GM19351 (cell line): ENCODE data around the gene TNFRSF1A.

Experiments used
- ATAC-seq: cut with Tn5 transposase; IDR thresholded peaks from one replicate; pipeline ENCODE4 v1.9.1; 2021; ENCODE audit warnings: mild to moderate bottlenecking, moderate library complexity; ENCODE audit not compliant: unreplicated experiment

TNFRSF1A gene

DNA sequence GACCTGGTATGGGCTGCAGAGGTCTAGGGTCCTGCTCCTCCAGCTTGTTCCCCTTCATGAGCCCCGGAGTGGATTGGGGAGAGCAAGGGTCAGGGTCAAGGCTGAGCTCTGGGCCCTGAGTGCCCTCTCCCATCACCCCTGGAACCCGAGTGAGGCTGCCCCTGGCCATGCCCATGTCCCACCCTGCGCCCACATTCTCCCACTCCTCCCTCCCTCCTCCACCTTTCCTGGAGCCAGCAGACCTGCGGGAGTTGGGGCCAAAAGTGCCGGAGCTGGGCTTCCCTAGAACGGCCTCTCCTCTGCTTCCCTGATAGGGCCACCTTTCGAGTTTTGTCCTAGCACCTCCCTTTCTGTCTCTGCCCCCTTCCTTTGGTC lies 32.9 kb upstream of the TNFRSF1A start:
- no peak for ATAC-seq

DNA sequence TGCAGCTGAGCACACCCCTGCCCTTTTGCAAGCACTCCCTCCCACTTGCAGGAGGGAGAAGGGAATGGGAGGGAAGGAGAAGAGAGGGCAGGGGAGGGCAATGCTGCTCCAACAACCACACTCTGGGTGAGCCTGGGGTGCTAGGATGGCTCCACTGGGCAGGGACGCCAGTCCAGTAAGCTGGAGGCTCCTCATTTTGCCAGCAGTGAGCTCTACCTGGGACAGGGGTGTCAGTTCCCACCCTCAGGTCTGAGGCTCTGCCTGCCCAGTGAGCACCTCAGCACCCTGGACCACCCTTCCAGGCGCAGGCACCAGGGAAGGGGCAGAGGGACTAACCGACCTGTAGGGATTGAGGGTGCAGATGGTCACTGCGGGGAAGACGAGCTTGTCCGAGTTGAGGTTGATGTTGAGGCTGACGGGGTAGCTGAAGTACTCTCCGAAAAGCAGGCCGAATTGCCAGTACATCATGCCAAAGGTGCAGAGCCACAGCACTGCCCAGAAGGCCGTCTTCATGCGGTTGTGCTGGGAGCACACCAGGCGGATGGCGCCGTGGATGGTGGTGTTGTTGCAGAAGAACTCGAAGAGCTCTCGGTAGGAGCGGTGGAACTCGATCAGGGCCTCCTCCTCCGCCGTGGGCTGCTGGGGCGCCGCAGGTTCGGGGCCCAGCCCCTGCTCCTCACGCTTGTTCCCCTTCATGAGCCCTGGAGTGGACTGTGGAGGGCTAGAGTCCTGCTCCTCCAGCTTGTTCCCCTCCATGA lies 32.3 kb upstream of the TNFRSF1A start:
- ATAC-seq: no peak

DNA sequence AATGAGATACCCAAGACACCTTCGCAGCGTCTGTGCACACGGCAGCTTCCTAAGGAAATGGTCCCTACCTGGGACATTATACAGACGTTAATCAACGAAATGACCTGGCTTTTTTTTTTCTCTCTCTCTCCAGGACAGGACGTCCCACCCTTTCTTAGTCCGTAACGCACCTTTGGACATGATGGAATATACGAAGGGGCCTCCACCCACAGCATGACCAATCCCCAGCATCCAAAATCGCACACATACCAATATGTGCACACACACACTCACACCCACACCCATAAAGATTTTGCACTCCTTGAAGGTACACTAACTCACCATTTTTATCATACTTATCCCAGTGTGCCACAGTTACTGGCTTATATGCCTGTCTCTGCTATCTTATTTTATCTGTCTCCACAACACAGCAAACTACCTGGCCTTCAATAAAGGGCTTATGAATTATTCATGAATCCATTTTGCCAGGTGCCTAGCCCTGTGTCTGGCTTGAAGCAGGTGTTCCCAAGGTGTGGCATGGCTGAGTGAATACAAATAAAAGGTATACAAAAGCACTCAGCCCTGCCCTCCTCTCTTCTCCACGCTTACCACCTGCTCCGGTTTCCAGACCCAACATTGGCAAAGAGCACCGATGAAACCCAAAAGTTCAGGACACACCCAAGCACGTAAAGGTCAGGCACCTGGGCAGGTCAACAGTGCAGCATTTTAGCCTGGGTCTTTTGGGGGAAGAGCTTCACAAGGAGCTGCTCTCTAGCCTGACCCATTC lies 31.3 kb upstream of the TNFRSF1A start:
- ATAC-seq: no peak

DNA sequence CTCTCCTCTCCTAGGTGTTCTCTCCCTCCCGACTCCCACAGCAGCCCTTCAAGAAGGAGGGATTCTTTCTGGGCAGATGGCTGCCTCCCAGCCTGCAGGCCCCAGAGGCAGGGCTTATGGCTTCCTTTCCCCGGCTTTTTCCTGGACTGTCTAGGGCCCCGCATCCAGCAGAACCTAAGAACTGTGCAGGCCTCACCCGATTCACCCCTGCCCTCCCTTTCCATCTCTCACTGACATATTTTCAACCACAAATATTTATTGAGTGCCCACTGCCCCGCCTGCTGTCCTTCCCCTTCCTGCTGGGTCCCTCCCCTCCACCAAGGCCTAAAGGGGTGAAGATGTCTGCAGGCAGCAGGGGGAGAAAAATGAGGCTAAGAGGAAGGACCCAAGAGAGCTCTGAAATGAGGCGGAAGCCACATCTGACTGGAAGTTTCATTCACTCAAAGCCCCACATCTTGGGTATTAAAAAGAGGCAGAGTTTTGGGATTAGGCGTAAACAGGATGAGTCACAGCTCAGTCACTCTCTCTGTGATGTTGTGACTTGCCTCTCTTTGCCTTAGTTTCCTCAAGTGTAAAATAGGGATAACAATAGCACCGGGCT lies 30.6 kb upstream of the TNFRSF1A start:
- ATAC-seq: no peak

DNA sequence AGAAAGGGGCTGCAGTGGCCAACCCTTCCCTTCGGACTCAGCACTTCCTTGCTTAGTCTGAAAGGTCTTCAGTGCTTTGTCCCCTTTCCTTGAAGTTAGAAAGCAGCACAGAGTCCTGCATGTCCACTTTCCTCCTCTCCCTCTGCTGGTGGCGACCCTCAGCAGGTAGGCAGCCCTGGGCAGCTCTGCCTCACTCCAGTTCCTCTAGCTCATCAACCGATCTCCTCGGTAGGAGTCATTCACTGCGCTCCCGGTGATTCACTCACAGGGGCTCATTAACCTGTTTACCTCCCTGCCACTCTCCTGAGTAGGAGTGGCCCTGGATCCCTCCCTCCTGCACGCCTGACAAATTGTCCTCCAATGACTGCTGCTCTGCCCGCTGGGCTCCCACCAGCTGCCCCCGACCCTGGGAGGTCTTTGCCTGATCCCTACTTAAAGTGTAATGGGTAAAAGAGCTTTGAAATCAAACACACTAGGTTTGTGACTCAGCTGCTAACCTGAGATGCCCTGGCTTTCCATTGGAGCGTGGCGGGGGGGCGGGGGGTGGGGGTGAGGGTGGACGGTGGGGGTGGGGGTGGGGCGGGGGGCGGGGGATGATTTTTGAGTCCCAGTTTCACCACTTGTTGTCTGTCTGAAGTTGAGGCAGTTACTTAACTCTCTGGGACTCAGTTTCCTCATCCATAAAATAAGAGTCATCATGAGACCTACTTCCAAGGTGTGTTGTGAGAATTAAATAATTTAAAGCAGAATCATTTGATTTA lies 29.3 kb upstream of the TNFRSF1A start:
- ATAC-seq: no peak

DNA sequence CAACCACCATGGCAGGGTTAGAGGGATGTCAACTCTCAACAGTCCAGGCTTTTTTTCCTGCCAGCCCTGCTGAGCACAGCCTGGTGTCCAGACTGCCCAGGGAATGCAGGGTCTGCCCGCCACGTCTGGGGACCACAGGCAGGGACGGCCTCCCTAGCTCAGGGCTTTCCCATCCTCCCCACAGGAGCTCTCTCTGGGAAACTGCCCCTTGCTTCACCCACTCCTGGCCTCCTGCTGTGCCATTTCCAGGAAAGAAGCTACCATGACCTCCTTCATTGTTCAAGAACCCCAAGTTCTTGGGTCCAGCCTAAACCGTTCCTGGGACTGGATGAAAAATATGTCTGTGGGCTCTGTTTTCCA lies 28.7 kb upstream of the TNFRSF1A start:
- ATAC-seq: no peak

DNA sequence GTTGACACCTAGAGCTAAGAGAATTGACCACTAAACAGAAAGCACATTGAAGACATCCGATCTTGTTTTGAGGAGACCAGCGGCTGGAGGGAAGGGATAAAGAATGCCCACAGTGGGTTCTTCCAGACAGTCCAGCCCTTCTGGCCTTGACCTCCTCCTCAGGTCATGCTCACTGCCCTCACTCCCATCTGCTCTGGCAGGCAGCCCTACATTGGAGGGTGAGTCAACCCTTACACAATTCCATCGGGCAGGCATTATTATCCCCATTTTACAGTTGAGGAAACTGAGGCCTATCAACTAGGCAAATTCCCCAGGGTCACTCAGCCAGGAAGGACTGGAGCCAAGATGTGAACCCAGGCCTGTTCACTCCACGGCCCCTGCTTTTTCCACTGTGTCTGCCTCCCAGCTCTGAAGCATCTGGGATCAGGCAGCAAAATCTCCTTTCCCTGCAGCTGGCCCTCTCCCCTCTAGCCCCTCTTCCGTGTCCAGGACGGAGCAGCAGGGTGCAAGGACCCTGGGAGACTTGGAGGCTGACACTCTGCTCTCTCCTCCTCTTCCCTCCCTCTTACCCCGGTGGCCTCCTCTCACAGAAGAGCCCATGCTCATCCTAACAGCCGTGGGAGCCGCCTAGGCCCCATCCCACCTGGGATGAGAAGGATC lies 28.2 kb upstream of the TNFRSF1A start:
- no peak for ATAC-seq

DNA sequence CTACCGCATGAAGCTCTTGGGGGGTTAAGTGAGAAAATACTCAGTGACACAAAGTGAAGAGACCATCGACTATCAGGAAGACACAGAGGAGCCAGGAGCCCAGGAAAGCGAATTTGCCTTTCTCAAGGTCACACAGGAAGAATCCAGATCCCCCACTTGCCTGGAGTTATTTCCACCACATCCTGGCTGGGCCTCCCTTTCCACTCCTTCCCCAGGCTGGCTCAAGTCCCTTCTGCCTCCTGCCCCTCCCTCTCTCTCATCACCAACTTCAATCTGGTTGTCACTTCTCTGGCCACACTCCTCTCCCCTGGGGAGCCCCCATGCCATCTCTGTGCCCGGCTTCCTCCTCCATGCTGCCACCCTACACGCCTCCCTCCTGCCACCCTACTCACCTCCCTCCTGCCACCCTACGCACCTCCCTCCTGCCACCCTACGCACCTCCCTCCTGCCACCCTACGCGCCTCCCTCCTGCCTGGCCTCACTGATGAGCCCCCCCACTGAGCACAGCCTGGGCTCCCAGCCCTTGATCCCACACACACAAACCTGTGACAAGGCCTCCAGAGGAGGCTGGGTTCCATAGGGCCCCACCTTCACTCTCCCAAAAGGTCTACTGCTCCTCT lies 27.1 kb upstream of the TNFRSF1A start:
- no peak for ATAC-seq

DNA sequence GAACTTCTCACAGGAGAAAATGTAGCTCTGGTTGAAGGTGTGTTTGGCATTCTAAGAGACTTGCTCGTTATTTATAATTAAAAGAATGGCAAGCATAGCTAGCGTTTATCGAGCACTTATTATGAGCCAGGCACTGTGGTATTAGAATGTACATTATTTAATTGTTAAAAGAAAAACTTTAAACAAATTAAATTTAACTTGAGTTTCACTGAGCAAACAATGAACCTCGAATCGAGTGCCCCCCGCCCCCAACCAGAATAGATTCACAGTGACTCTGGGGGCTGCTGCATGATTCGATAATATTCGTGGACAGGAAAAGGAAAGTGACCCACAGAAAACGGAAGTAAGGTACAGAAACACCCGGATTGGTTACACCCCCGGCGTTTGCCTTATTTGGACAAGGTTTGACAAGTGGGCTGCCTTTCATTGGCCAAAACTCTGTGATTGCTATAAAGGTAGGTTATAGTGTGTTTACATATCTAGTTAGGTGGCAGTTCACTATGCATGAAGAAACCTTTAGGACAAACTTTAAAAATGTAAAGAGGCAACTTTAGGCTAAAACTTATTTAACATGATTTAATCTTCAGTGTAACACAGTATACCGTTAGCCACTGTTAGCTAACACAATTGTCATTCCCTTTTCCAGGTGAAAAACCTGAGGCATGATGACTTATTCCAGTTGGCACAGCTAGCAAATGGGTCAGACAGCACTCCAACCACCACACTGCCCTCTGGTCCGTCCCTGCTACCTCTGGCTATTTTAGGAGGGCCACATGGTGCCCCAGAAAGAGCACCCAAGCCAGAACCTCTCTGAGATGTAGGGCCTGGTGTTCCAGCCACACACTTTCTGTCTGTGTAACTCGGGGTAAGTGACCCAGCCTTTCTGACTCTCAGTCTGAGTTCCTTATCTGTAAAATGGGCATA lies 26.4 kb upstream of the TNFRSF1A start:
- no peak for ATAC-seq

DNA sequence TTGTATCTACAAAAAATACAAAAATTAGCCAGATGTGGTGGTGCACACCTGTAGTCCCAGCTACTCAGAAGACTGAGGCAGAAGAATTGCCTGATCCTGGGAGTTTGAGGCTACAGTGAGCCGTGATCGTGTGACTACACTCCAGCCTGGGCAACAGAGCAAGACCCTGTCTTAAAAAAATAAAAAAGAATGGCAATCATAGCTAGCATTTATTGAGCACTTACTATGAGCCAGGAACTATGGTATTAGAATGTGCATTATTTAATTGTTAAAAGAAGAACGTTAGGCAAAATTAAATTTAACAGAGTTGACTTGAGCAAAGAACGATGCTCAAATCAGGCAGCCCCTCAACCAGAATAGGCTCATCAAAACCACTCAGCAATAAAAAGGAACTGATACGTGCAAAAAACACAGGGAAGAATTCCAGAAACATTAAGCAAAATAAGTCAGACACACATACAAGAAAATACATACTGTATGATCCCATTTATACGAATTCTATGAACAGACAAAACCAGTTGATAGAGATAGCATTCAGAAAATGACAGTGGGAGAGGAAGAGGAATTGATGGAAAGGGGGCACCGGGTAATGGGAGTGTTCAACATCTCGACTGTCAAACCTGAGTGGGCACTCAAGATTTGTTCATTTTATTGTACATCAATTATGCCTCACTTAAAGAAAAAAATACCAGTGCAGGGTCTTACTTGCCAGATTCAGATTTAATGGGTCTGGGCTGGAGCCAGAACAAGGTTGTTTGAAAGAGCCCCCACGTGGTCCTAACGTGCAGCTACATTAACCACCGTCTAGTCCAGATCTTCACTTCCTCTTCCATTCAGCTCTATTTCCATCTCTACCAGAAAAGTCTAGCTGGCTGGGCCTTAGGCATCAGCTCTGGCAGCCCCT lies 25.4 kb upstream of the TNFRSF1A start:
- no peak for ATAC-seq

DNA sequence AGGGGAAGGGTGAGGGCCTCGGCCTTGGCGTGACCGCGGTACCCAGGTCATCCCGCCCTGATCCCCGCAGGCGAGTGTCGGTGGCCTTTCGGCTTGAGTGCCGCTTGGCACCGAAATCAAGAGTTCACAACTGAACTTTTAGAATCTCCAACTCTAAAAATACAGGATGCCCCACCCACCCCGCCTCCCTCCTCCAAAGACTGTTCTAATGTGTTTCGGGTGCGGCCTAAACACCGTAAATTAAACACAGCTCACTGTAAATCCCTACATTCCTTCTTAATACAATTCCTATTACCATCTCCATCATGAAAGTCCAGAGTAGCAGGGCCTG lies 22.1 kb upstream of the TNFRSF1A start:
- ATAC-seq: no peak

DNA sequence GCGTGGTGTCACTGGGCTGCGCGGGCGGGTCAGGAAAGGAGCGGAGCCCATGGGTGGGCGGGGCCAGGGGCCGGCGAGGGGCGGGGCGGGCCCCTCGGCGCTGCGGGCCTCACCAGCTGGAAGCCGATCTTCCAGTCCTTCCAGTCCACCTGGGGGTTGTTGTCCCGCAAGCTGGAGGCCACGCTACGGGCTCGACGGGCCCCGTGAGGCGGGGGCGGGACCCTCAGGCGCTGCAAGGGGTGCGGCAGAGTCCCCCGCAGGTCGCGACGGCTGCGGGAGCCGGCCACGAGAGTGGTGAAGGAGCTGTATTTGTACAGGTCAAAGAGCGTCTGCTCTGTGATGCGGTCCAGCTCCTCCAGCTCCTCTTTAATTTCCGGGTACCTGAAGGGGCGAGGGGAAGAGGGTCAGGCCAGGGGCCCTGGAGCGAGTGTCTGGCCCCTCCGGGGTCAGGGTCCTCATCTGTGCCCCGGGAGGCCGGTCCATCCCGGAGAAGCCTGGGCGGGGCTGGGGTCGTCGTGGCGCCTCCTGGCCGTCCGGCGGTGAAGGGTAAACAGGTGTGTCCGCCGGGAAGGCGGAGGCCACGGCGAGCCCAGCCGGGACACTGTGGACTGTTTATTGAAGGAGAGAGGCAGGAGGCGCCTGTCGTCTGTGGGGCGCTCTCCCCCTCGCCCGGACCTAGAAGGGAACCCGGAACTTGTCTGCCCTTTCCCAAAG lies 21.6 kb upstream of the TNFRSF1A start:
- ATAC-seq: no peak

DNA sequence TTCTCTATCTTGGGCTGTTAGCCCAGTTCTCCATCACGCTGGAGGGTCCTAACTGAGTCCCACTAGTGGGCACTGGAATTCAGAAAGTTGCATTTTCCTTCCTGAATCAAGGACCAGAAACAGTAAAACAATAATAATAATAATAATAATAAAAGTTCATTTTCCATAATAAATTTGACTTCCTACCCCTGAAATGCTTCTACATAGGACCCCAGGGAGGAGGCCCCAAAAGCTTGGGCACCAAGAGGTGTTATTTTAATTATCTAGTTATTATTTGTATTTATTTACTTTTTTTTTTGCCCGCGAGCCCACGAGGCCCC lies 21.1 kb upstream of the TNFRSF1A start:
- ATAC-seq: no peak

DNA sequence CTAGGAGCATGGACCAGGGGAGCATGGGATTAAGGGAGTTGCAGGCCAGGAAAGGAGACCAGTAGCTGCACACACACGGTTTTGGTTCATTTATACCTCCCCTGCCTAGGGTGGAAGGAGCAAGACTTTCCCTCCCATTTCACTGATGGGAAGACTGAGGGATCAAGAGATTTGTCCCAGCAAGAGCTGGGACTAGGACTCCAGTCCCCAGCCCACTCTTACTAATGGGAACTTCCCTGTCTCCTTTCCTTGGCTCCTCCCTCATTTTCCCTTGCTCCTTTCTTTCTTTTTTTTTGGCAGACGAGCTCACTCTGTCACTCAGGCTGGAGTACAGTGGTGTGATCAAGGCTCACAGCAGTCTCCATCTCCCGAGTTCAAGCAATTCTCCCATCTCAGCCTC lies 20.5 kb upstream of the TNFRSF1A start:
- no peak for ATAC-seq

DNA sequence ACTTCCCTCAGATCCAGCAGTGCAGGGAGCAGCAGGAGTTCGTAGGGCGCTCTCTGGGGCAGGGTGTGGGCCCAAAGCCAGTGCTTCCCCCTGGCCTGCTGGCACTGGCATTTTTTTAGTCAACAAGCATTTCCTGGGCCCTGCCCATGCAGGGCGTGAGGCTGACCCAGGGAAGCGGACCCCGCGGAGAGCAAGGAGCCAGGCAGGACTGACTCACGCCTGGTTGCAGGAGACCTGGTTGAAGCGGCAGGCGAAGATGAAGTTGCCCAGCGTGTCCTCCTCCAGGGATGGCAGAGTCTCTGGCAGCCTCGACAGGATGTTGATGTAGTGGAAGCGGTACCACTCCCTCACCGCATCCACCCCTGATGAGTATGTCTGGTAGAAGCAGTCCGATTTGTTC lies 20.0 kb upstream of the TNFRSF1A start:
- ATAC-seq: no peak

DNA sequence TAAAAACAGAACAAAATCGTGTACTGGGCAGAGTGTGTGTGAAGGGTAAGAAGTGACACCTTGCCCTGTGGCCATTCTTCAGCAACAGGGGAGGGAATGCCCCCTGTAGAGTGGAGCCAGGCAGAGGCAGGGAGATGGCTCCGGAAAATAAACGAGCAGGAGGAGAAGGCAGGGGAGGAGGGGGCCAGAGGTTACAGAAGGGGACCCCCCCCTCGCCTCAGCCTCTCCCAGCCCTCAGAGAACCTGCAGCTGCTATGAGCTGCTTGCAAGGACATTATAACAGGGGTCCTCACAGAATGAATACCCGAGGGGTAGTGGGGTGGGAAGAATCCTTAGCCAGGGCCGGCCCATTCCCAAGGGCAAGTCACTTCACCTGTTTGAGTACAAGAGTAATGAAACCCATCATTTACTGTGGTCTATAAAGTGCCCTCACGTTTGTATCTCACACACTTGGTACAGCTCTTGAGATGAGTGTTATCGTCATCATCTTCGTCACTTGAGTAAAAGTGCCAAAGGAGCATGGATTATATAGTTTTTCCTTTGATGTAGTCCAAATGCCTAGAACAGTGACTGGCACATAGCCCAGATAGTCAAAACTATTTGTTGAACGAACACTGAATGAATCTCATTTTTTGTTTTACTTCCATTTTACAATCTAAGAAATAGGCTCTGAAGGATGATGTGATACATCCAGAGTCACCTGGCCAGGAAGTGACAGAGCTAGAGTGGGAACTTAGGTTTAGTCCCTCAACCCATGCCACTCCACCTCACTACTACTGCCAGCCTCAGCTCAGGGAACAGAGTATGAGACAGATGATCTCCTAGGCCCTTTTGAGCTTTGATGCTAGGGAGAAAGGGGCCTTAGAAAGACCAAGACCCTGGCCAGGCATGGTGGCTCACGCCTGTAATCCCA lies 19.0 kb upstream of the TNFRSF1A start:
- no peak for ATAC-seq

DNA sequence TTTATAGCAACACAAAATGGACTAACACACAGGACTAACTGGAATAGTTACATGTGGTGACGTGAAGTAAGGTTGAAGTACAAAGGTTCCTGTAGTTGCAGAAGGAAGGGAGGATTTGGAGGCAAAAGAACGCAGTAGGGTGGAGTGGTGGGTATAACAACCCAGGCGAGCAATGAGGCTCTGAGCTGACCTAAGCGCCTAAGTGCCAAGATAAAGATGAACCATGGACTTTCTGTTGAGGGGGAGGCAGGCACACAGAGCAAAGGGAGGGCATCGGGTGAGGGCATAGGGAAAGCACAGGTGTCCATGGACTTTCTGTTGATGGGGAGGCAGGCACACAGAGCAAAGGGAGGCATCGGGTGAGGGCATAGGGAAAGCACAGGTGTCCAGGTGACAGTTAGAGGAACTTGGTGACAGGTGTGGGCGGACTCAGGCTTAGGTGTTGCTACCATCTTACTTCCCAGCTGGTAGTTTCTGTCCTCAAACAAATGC lies 18.2 kb upstream of the TNFRSF1A start:
- ATAC-seq: no peak
